GM23338 (cell line): ENCODE measurements around the gene ARL4A. TPM values are rescaled to one million over a fixed set of nuclear protein-coding genes. Genes with fewer than 3 reads are reported as not detected.

Source experiments
- ATAC-seq: fragments of 200-7000 bp; cut with Tn5 transposase; 3 replicates; pipeline ENCODE4 v1.9.1; 2020
- DNase-seq: peaks from one replicate; pipeline ENCODE4 v3.0.0-alpha.2; 2015; ENCODE audit warnings: low spot score
- H2AFZ ChIP-seq: fragments of 200-600 bp; sonication (generic); 2 replicates; pipeline ENCODE4 v1.8.0; 2016; ENCODE audit warnings: antibody characterized with exemption, mild to moderate bottlenecking, moderate library complexity
- H3F3A ChIP-seq: fragments of 200-600 bp; sonication (generic); replicated peaks from 2 replicates; pipeline ENCODE4 v1.8.0; 2017; ENCODE audit warnings: antibody characterized with exemption, mixed run types, low read depth
- H3K27ac ChIP-seq: fragments of 200-600 bp; sonication (generic); 2 replicates; pipeline ENCODE4 v1.6.1; 2016; ENCODE audit warnings: low read depth
- H3K27me3 ChIP-seq: fragments of 200-600 bp; sonication (generic); 2 replicates; pipeline ENCODE4 v1.8.0; 2016; ENCODE audit warnings: mild to moderate bottlenecking, mixed run types, moderate library complexity; ENCODE audit not compliant: insufficient read depth
- H3K36me3 ChIP-seq: fragments of 200-600 bp; sonication (generic); 2 replicates; pipeline ENCODE4 v1.8.0; 2016; ENCODE audit warnings: mild to moderate bottlenecking; ENCODE audit not compliant: insufficient read depth
- H3K4me1 ChIP-seq: fragments of 200-600 bp; sonication (generic); 2 replicates; pipeline ENCODE4 v1.8.0; 2016; ENCODE audit warnings: mild to moderate bottlenecking, moderate library complexity; ENCODE audit not compliant: insufficient read depth
- H3K4me2 ChIP-seq: fragments of 200-600 bp; sonication (generic); 2 replicates; pipeline ENCODE4 v1.7.1; 2017; ENCODE audit warnings: mixed run types
- H3K4me3 ChIP-seq: fragments of 200-600 bp; sonication (generic); 2 replicates; pipeline ENCODE4 v1.6.1; 2016; ENCODE audit warnings: mixed run types
- H3K79me2 ChIP-seq: fragments of 200-600 bp; sonication (generic); replicated peaks from 2 replicates; pipeline ENCODE4 v1.8.0; 2017; ENCODE audit warnings: mild to moderate bottlenecking; ENCODE audit not compliant: insufficient read depth
- H3K9me2 ChIP-seq: fragments of 200-600 bp; sonication (generic); 2 replicates; pipeline ENCODE4 v1.8.0; 2017; ENCODE audit not compliant: insufficient read depth
- H4K20me1 ChIP-seq: fragments of 200-600 bp; sonication (generic); replicated peaks from 2 replicates; pipeline ENCODE4 v1.8.0; 2017; ENCODE audit warnings: mild to moderate bottlenecking; ENCODE audit not compliant: insufficient read depth
- H3K27ac Mint-ChIP-seq: 2 replicates; pipeline ENCODE4 v1.8.0; 2020; ENCODE audit warnings: inconsistent platforms, mild to moderate bottlenecking, moderate library complexity, mixed read lengths
- H3K27me3 Mint-ChIP-seq: 3 replicates; pipeline ENCODE4 v1.8.0; 2022; ENCODE audit warnings: low read depth, mild to moderate bottlenecking, moderate library complexity, mixed read lengths, inconsistent platforms; ENCODE audit not compliant: insufficient read depth, poor library complexity
- H3K36me3 Mint-ChIP-seq: 3 replicates; pipeline ENCODE4 v1.8.0; 2021; ENCODE audit warnings: low read depth, mild to moderate bottlenecking, inconsistent platforms, moderate library complexity, mixed read lengths
- H3K4me1 Mint-ChIP-seq: 3 replicates; pipeline ENCODE4 v1.8.0; 2020; ENCODE audit warnings: mild to moderate bottlenecking, inconsistent platforms, mixed read lengths
- H3K4me3 Mint-ChIP-seq: 3 replicates; pipeline ENCODE4 v1.8.0; 2021; ENCODE audit warnings: moderate library complexity, mild to moderate bottlenecking, inconsistent platforms, mixed read lengths
- H3K9me3 Mint-ChIP-seq: 3 replicates; pipeline ENCODE4 v1.8.0; 2020; ENCODE audit warnings: moderate library complexity, mild to moderate bottlenecking, inconsistent platforms, mixed read lengths
- CREB1 ChIP-seq: fragments of 250-450 bp; sonication (Bioruptor Pico); IDR thresholded peaks from 2 replicates; pipeline ENCODE4 v1.5.0; 2020; ENCODE audit warnings: low read depth, mild to moderate bottlenecking, moderate library complexity
- CTCF ChIP-seq, 2 experiments: fragments of 200-600 bp in 1 of 2; sonication (generic) in 1 of 2; conservative IDR thresholded peaks; 2 replicates each; pipeline versions ENCODE4 v1.5.1 to v1.6.1; 2016 to 2017; ENCODE audit warnings: antibody characterized with exemption in 2 of 2, low read depth in 2 of 2, mild to moderate bottlenecking in 2 of 2, moderate library complexity in 1 of 2
- ETS1 ChIP-seq: IDR thresholded peaks from 2 replicates; pipeline ENCODE4 v1.6.1; 2016; ENCODE audit warnings: antibody characterized with exemption
- EZH2 ChIP-seq: fragments of 200-600 bp; sonication (generic); IDR thresholded peaks from one replicate; pipeline ENCODE4 v1.8.0; 2017; ENCODE audit warnings: antibody characterized with exemption, mild to moderate bottlenecking, low read depth; ENCODE audit not compliant: unreplicated experiment
- EZH2phosphoT487 ChIP-seq: fragments of 200-600 bp; sonication (generic); IDR thresholded peaks from one replicate; pipeline ENCODE4 v1.8.1; 2018; ENCODE audit warnings: antibody characterized with exemption; ENCODE audit not compliant: unreplicated experiment
- JUNB ChIP-seq: IDR thresholded peaks from one replicate; pipeline ENCODE4 v1.6.1; 2016; ENCODE audit warnings: antibody characterized with exemption; ENCODE audit not compliant: unreplicated experiment
- NANOG ChIP-seq: IDR thresholded peaks from 2 replicates; pipeline ENCODE4 v1.6.1; 2016; ENCODE audit warnings: antibody characterized with exemption, borderline replicate concordance
- POLR2AphosphoS5 ChIP-seq: IDR thresholded peaks from 2 replicates; pipeline ENCODE4 v1.6.1; 2016; ENCODE audit warnings: antibody characterized with exemption, low read depth
- STAT1 ChIP-seq: IDR thresholded peaks from one replicate; pipeline ENCODE4 v1.6.1; 2016; ENCODE audit warnings: antibody characterized with exemption; ENCODE audit not compliant: unreplicated experiment
- ZNF114 ChIP-seq: fragments of 250-450 bp; sonication (Bioruptor Pico); IDR thresholded peaks from 2 replicates; pipeline ENCODE4 v1.5.0; 2020; ENCODE audit warnings: mild to moderate bottlenecking, moderate library complexity
- ZNF331 ChIP-seq: fragments of 250-450 bp; sonication (Bioruptor Pico); IDR thresholded peaks from 2 replicates; pipeline ENCODE4 v1.5.0; 2020; ENCODE audit warnings: low read depth, mild to moderate bottlenecking, moderate library complexity
- polyA plus RNA-seq: library from polyadenylated mRNA; unstranded; fragments of >200 nt; fragmentation: Nextera tagmentation; extraction: Ambion mirVana; gene quantifications from 2 replicates; pipeline ENCODE4 v1.2.1, GENCODE V29; 2016
- total RNA-seq: library from RNA; depleted of rRNA; stranded (reverse); fragments of >200 nt; shearing (Covaris generic); gene quantifications from 2 replicates; pipeline ENCODE4 v1.2.3, GENCODE V29; 2014
- TF ChIP-seq, protein P1 (sequence below): fragments of 250-450 bp; sonication (Bioruptor Pico); IDR thresholded peaks from 2 replicates; pipeline ENCODE4 v1.5.0; 2020; ENCODE audit warnings: mild to moderate bottlenecking, moderate library complexity
- TF ChIP-seq, protein P2 (sequence below): IDR thresholded peaks from one replicate; pipeline ENCODE4 v1.6.1; 2018; ENCODE audit warnings: antibody characterized with exemption; ENCODE audit not compliant: unreplicated experiment

The ARL4A gene
- total and polyA plus RNA-seq, 2 experiments from 2014 or later = 48.9 to 82.5 TPM

DNA sequence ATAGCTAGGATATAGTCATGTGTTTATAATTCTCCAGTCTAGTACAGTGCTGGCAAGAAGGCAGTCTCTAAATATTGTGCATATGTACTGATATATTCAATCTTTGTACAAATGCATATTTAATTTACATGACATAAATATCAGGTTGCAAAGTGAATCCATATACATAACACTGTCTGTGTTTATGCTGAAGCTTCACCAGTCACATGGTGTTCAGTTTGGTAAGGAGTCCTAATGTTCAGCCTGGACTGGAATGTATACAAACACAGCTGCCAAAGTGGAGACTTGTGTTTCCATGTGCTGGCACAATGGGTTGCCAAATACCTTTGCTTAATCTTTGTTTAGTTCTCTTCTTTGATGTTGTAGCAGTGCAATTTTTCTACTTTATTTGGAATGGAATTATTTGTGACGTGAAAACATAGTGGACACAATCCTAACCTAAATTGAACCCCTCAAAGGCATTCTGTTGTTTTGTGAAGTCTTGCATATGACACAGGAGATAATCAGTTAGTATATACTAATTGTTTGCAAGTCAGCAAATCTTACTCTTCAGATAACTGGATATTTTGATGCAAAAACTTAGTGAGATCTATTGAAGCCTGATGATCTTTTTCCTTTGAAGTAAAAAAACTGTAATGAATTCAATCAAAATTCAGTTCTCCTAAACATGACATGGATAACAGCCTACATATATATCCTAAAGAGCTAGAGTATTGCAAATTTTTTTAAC is 17.3 kb upstream of the ARL4A start:
- Mint-ChIP-seq H3K36me3 (no peaks in the 10 kb centered on the region), H3K27me3 (no peaks in the 10 kb centered on the region), H3K9me3 (peaks cover 3% of the 10 kb centered on the region; the same call in 1 of the 3 replicates), H3K4me3 (no peak overlapping the region), H3K27ac (no peak overlapping the region), H3K4me1 (no peaks in the 10 kb centered on the region)
- Histone ChIP-seq H4K20me1 (no peaks in the 10 kb centered on the region), H3K27me3 (no peaks in the 10 kb centered on the region), H3K36me3 (no peaks in the 10 kb centered on the region), H3K4me1 (no peaks in the 10 kb centered on the region), H3K9me2 (0 out of 2 replicates have a peak, but pooled peaks cover 7% of the 10 kb centered on the region), H3K4me2 (no peak overlapping the region), H3K79me2 (no peaks in the 10 kb centered on the region), H3K4me3 (no peak overlapping the region), H3F3A (no peaks in the 10 kb centered on the region), H3K27ac (no peak overlapping the region), H2AFZ (no peak overlapping the region)
- DNase-seq = no peak
- no peak for ATAC-seq
- no peak for TF ChIP-seq EZH2phosphoT487
- TF ChIP-seq JUNB = no peak
- no peak for TF ChIP-seq ETS1
- TF ChIP-seq CREB1 = no peak
- no peak for TF ChIP-seq ZNF331 (CRISPR knock-in tag)
- TF ChIP-seq, protein P1, sequence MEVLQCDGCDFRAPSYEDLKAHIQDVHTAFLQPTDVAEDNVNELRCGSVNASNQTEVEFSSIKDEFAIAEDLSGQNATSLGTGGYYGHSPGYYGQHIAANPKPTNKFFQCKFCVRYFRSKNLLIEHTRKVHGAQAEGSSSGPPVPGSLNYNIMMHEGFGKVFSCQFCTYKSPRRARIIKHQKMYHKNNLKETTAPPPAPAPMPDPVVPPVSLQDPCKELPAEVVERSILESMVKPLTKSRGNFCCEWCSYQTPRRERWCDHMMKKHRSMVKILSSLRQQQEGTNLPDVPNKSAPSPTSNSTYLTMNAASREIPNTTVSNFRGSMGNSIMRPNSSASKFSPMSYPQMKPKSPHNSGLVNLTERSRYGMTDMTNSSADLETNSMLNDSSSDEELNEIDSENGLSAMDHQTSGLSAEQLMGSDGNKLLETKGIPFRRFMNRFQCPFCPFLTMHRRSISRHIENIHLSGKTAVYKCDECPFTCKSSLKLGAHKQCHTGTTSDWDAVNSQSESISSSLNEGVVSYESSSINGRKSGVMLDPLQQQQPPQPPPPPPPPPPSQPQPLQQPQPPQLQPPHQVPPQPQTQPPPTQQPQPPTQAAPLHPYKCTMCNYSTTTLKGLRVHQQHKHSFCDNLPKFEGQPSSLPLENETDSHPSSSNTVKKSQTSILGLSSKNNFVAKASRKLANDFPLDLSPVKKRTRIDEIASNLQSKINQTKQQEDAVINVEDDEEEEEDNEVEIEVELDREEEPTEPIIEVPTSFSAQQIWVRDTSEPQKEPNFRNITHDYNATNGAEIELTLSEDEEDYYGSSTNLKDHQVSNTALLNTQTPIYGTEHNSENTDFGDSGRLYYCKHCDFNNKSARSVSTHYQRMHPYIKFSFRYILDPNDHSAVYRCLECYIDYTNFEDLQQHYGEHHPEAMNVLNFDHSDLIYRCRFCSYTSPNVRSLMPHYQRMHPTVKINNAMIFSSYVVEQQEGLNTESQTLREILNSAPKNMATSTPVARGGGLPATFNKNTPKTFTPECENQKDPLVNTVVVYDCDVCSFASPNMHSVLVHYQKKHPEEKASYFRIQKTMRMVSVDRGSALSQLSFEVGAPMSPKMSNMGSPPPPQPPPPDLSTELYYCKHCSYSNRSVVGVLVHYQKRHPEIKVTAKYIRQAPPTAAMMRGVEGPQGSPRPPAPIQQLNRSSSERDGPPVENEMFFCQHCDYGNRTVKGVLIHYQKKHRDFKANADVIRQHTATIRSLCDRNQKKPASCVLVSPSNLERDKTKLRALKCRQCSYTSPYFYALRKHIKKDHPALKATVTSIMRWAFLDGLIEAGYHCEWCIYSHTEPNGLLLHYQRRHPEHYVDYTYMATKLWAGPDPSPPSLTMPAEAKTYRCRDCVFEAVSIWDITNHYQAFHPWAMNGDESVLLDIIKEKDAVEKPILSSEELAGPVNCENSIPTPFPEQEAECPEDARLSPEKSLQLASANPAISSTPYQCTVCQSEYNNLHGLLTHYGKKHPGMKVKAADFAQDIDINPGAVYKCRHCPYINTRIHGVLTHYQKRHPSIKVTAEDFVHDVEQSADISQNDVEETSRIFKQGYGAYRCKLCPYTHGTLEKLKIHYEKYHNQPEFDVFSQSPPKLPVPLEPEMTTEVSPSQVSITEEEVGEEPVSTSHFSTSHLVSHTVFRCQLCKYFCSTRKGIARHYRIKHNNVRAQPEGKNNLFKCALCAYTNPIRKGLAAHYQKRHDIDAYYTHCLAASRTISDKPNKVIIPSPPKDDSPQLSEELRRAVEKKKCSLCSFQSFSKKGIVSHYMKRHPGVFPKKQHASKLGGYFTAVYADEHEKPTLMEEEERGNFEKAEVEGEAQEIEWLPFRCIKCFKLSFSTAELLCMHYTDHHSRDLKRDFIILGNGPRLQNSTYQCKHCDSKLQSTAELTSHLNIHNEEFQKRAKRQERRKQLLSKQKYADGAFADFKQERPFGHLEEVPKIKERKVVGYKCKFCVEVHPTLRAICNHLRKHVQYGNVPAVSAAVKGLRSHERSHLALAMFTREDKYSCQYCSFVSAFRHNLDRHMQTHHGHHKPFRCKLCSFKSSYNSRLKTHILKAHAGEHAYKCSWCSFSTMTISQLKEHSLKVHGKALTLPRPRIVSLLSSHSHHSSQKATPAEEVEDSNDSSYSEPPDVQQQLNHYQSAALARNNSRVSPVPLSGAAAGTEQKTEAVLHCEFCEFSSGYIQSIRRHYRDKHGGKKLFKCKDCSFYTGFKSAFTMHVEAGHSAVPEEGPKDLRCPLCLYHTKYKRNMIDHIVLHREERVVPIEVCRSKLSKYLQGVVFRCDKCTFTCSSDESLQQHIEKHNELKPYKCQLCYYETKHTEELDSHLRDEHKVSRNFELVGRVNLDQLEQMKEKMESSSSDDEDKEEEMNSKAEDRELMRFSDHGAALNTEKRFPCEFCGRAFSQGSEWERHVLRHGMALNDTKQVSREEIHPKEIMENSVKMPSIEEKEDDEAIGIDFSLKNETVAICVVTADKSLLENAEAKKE (CRISPR knock-in tag) = no peak
- TF ChIP-seq EZH2 = no peak
- TF ChIP-seq STAT1 = no peak
- no peak for TF ChIP-seq ZNF114 (CRISPR knock-in tag)
- TF ChIP-seq POLR2AphosphoS5 = no peak
- TF ChIP-seq NANOG = no peak
- no peak for TF ChIP-seq CTCF (conservative IDR thresholded peaks at IDR 0.05; ENCODE audit: low read depth in 2 of 2)
- TF ChIP-seq, protein P2, sequence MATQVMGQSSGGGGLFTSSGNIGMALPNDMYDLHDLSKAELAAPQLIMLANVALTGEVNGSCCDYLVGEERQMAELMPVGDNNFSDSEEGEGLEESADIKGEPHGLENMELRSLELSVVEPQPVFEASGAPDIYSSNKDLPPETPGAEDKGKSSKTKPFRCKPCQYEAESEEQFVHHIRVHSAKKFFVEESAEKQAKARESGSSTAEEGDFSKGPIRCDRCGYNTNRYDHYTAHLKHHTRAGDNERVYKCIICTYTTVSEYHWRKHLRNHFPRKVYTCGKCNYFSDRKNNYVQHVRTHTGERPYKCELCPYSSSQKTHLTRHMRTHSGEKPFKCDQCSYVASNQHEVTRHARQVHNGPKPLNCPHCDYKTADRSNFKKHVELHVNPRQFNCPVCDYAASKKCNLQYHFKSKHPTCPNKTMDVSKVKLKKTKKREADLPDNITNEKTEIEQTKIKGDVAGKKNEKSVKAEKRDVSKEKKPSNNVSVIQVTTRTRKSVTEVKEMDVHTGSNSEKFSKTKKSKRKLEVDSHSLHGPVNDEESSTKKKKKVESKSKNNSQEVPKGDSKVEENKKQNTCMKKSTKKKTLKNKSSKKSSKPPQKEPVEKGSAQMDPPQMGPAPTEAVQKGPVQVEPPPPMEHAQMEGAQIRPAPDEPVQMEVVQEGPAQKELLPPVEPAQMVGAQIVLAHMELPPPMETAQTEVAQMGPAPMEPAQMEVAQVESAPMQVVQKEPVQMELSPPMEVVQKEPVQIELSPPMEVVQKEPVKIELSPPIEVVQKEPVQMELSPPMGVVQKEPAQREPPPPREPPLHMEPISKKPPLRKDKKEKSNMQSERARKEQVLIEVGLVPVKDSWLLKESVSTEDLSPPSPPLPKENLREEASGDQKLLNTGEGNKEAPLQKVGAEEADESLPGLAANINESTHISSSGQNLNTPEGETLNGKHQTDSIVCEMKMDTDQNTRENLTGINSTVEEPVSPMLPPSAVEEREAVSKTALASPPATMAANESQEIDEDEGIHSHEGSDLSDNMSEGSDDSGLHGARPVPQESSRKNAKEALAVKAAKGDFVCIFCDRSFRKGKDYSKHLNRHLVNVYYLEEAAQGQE = no peak
